ENCODE measurements around the gene CTU1.

Gene CTU1

DNA sequence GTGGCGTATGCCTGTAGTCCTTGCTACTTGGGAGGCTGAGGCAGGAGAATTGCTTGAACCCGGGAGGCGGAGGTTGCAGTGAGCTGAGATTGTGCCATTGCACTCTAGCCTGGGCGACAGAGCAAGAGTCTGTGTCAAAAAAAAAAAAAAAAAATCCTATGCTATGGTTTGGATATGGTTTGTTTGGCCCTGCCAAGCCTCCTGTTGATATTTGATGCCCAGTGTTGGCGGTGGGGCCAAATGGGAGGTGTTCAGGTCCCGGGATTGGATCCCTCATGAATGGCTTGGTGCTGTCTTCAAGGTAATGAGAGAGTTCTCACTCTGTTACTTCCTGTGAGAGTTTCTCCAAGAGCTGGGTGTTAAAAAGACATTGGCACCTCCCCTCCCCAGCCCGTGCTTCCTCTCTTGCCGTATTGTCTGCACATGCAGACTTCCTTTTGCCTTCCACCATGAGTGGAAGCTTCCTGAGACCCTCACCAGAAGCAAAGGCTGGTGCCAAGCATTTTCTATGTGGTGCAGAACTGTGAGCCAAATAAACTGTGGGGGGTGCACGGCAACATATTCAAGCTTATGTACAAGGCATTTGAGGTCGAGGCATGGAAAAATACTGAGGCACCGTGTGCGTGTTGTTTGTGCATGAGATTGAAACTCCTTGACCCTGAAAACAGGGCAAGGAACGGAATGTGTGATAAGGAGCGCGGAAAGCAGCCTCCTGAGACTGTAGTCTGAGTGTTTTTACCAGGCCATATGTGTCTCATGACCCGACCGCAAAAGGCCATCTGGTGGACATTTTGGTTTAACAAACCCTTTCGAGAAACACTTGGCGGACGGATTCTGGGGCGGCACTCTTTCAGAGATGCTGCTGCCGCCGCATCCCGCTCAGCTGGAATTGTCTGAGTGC is 23.8 kb upstream of the CTU1 start:
- no peaks in the 10 kb centered on the region for H3K36me3 ChIP-seq (ENCODE audit: control insufficient read depth in 1 of 2, insufficient read depth in 2 of 2, low read length in 2 of 2)
- no CpG with 5 or more reads among the region's 24 CpGs for WGBS (ENCODE audit: extremely low coverage, insufficient coverage, insufficient read length)
- H2AK5ac ChIP-seq (ENCODE audit: low read length): no peak overlapping the region
- H3K79me1 ChIP-seq (ENCODE audit: low read length): no peaks in the 10 kb centered on the region
- H3K27ac ChIP-seq (ENCODE audit: low read depth, low read length): no peak overlapping the region
- no peak overlapping the region for H2AFZ ChIP-seq (ENCODE audit: insufficient read depth, low read length, poor library complexity)
- no peaks in the 10 kb centered on the region for H3K27me3 ChIP-seq (ENCODE audit: insufficient read depth, low read length)
- no peak overlapping the region for H3K23ac ChIP-seq (ENCODE audit: low read length)
- H4K8ac ChIP-seq (ENCODE audit: low read depth, low read length): no peak overlapping the region
- no peak overlapping the region for H3K4ac ChIP-seq (ENCODE audit: low read depth, low read length)
- no peak overlapping the region for H4K12ac ChIP-seq (ENCODE audit: low read depth, low read length)
- H3K18ac ChIP-seq (ENCODE audit: low read length): no peak overlapping the region
- no peak overlapping the region for H3K9ac ChIP-seq (ENCODE audit: low read length)
- H2BK120ac ChIP-seq (ENCODE audit: insufficient read depth, low read length, poor library complexity): no peak overlapping the region
- DNase-seq: peak in 1 of 2 donors; percentile 33
- no peak overlapping the region for H3K14ac ChIP-seq (ENCODE audit: low read length)
- H3K9me3 ChIP-seq (ENCODE audit: insufficient read depth, low read depth, low read length): no peaks in the 10 kb centered on the region
- no peaks in the 10 kb centered on the region for H3K79me2 ChIP-seq (ENCODE audit: control insufficient read depth, insufficient read depth, low read length, poor library complexity)
- H3K4me3 ChIP-seq (ENCODE audit: low read depth, low read length): no peak overlapping the region
- H3K4me1 ChIP-seq (ENCODE audit: control insufficient read depth in 1 of 2, insufficient read depth in 2 of 2, low read length in 2 of 2): no peaks in the 10 kb centered on the region
- no peak overlapping the region for H2BK5ac ChIP-seq (ENCODE audit: low read depth, low read length, poor library complexity)
- H2BK12ac ChIP-seq (ENCODE audit: low read length): no peak overlapping the region
- no peak overlapping the region for H4K91ac ChIP-seq (ENCODE audit: low read depth, low read length)
- H3K4me2 ChIP-seq (ENCODE audit: low read length): no peak overlapping the region

DNA sequence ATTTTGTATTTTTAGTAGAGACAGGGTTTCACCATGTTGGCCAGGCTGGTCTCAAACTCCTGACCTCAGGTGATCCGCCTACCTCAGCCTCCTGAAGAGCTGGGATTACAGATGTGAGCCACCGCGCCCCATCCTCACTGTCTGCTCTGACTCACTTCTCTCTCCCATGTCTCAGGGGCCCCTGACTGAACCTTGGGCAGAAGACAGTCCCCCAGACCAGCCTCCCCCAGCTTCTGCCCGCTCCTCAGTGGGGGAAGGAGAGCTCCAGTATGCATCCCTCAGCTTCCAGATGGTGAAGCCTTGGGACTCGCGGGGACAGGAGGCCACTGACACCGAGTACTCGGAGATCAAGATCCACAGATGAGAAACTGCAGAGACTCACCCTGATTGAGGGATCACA is 21.5 kb upstream of the CTU1 start:
- Histone ChIP-seq H2BK12ac (ENCODE audit: low read length) (no peak overlapping the region), H2AFZ (ENCODE audit: insufficient read depth, low read length, poor library complexity) (no peak overlapping the region), H3K36me3 (ENCODE audit: control insufficient read depth in 1 of 2, insufficient read depth in 2 of 2, low read length in 2 of 2) (no peaks in the 10 kb centered on the region), H2BK5ac (ENCODE audit: low read depth, low read length, poor library complexity) (no peak overlapping the region), H4K91ac (ENCODE audit: low read depth, low read length) (no peak overlapping the region), H3K4me2 (ENCODE audit: low read length) (no peak overlapping the region), H3K4me3 (ENCODE audit: low read depth, low read length) (no peak overlapping the region), H3K18ac (ENCODE audit: low read length) (no peak overlapping the region), H4K8ac (ENCODE audit: low read depth, low read length) (no peak overlapping the region), H3K27me3 (ENCODE audit: insufficient read depth, low read length) (no peaks in the 10 kb centered on the region), H2AK5ac (ENCODE audit: low read length) (no peak overlapping the region), H2BK120ac (ENCODE audit: insufficient read depth, low read length, poor library complexity) (no peak overlapping the region), H3K27ac (ENCODE audit: low read depth, low read length) (no peak overlapping the region), H3K9ac (ENCODE audit: low read length) (no peak overlapping the region), H3K4me1 (ENCODE audit: control insufficient read depth in 1 of 2, insufficient read depth in 2 of 2, low read length in 2 of 2) (no peaks in the 10 kb centered on the region), H3K23ac (ENCODE audit: low read length) (no peak overlapping the region), H3K4ac (ENCODE audit: low read depth, low read length) (no peak overlapping the region), H3K14ac (ENCODE audit: low read length) (no peak overlapping the region), H3K9me3 (ENCODE audit: insufficient read depth, low read depth, low read length) (no peaks in the 10 kb centered on the region), H3K79me2 (ENCODE audit: control insufficient read depth, insufficient read depth, low read length, poor library complexity) (no peaks in the 10 kb centered on the region), H3K79me1 (ENCODE audit: low read length) (no peaks in the 10 kb centered on the region), H4K12ac (ENCODE audit: low read depth, low read length) (no peak overlapping the region)
- no peak for DNase-seq
- WGBS (ENCODE audit: extremely low coverage, insufficient coverage, insufficient read length): no CpG with 5 or more reads among the region's 8 CpGs

DNA sequence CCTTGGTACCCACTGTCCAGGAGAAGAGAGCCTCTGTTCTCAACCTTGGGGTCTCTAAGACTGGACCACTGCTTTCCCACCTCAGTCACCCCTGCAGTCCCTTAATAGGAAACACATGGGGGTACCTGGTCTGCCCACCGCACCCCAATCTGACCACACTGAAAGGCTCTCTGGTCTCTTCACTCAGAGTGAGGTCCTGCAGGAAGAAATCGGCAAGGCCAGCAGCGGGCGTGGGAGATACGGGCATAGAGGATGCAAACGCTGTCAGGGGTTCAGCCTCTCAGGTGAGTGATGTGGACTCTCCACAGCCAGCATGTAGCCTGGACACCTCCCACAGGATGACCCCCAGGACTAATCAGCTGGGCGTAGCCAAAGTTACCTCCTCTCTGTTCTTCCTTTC is 20.0 kb upstream of the CTU1 start:
- H2AK5ac ChIP-seq (ENCODE audit: low read length): no peak overlapping the region
- H3K4me3 ChIP-seq (ENCODE audit: low read depth, low read length): no peak overlapping the region
- H3K27ac ChIP-seq (ENCODE audit: low read depth, low read length): no peak overlapping the region
- H3K4me1 ChIP-seq (ENCODE audit: control insufficient read depth in 1 of 2, insufficient read depth in 2 of 2, low read length in 2 of 2): no peaks in the 10 kb centered on the region
- DNase-seq: no peak
- H4K12ac ChIP-seq (ENCODE audit: low read depth, low read length): no peak overlapping the region
- H4K8ac ChIP-seq (ENCODE audit: low read depth, low read length): no peak overlapping the region
- H2BK12ac ChIP-seq (ENCODE audit: low read length): no peak overlapping the region
- no peak overlapping the region for H3K4me2 ChIP-seq (ENCODE audit: low read length)
- H3K36me3 ChIP-seq (ENCODE audit: control insufficient read depth in 1 of 2, insufficient read depth in 2 of 2, low read length in 2 of 2): no peaks in the 10 kb centered on the region
- no peaks in the 10 kb centered on the region for H3K27me3 ChIP-seq (ENCODE audit: insufficient read depth, low read length)
- H3K9me3 ChIP-seq (ENCODE audit: insufficient read depth, low read depth, low read length): no peaks in the 10 kb centered on the region
- H2BK120ac ChIP-seq (ENCODE audit: insufficient read depth, low read length, poor library complexity): no peak overlapping the region
- H2AFZ ChIP-seq (ENCODE audit: insufficient read depth, low read length, poor library complexity): no peak overlapping the region
- no peak overlapping the region for H2BK5ac ChIP-seq (ENCODE audit: low read depth, low read length, poor library complexity)
- H3K9ac ChIP-seq (ENCODE audit: low read length): no peak overlapping the region
- H3K79me1 ChIP-seq (ENCODE audit: low read length): no peaks in the 10 kb centered on the region
- WGBS (ENCODE audit: extremely low coverage, insufficient coverage, insufficient read length): no CpG with 5 or more reads among the region's 7 CpGs
- no peaks in the 10 kb centered on the region for H3K79me2 ChIP-seq (ENCODE audit: control insufficient read depth, insufficient read depth, low read length, poor library complexity)
- no peak overlapping the region for H4K91ac ChIP-seq (ENCODE audit: low read depth, low read length)
- H3K4ac ChIP-seq (ENCODE audit: low read depth, low read length): no peak overlapping the region
- H3K23ac ChIP-seq (ENCODE audit: low read length): no peak overlapping the region
- no peak overlapping the region for H3K14ac ChIP-seq (ENCODE audit: low read length)
- H3K18ac ChIP-seq (ENCODE audit: low read length): no peak overlapping the region

DNA sequence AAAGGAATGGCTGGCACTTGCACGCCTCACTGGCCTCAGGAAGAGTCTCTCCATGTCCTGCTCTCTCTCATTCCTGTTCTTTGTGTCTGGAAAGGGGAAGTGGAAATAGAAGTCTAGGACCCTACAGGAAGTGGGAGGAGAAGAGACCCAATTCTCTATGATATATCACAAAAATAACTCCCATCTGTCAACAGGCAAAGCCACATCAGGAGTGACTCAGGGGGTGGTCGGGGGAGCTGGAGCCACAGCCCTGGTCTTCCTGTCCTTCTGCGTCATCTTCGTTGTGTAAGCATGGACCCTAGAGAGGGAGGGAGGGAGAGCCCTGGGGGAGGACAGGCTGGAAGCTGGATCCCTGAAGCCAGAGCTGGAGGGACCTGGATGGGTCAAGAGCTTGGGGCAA is 19.5 kb upstream of the CTU1 start:
- Histone ChIP-seq H2AFZ (ENCODE audit: insufficient read depth, low read length, poor library complexity) (no peak overlapping the region), H3K23ac (ENCODE audit: low read length) (no peak overlapping the region), H3K14ac (ENCODE audit: low read length) (no peak overlapping the region), H3K9ac (ENCODE audit: low read length) (no peak overlapping the region), H2BK120ac (ENCODE audit: insufficient read depth, low read length, poor library complexity) (no peak overlapping the region), H3K4me1 (ENCODE audit: control insufficient read depth in 1 of 2, insufficient read depth in 2 of 2, low read length in 2 of 2) (no peaks in the 10 kb centered on the region), H2AK5ac (ENCODE audit: low read length) (no peak overlapping the region), H3K27ac (ENCODE audit: low read depth, low read length) (no peak overlapping the region), H4K91ac (ENCODE audit: low read depth, low read length) (no peak overlapping the region), H3K36me3 (ENCODE audit: control insufficient read depth in 1 of 2, insufficient read depth in 2 of 2, low read length in 2 of 2) (no peaks in the 10 kb centered on the region), H3K79me2 (ENCODE audit: control insufficient read depth, insufficient read depth, low read length, poor library complexity) (no peaks in the 10 kb centered on the region), H3K79me1 (ENCODE audit: low read length) (no peaks in the 10 kb centered on the region), H4K8ac (ENCODE audit: low read depth, low read length) (no peak overlapping the region), H2BK5ac (ENCODE audit: low read depth, low read length, poor library complexity) (no peak overlapping the region), H4K12ac (ENCODE audit: low read depth, low read length) (no peak overlapping the region), H3K9me3 (ENCODE audit: insufficient read depth, low read depth, low read length) (no peaks in the 10 kb centered on the region), H3K4ac (ENCODE audit: low read depth, low read length) (no peak overlapping the region), H3K27me3 (ENCODE audit: insufficient read depth, low read length) (no peaks in the 10 kb centered on the region), H2BK12ac (ENCODE audit: low read length) (no peak overlapping the region), H3K4me2 (ENCODE audit: low read length) (no peak overlapping the region), H3K18ac (ENCODE audit: low read length) (no peak overlapping the region), H3K4me3 (ENCODE audit: low read depth, low read length) (no peak overlapping the region)
- WGBS (ENCODE audit: extremely low coverage, insufficient coverage, insufficient read length): no CpG with 5 or more reads among the region's 4 CpGs
- peak; percentile 28 to 42 for DNase-seq
